A549 (cell line): ENCODE results near the gene THEMIS2.

Source experiments
- CTCF ChIP-seq: fragments of >200 bp; sonication (Bioruptor Twin); formaldehyde crosslinking; IDR thresholded peaks from 3 replicates; pipeline ENCODE4 v1.5.1; 2016
- FOSB ChIP-seq: fragments of 250-450 bp; sonication (Bioruptor Pico); IDR thresholded peaks from 2 replicates; pipeline ENCODE4 v1.5.0; 2020; ENCODE audit warnings: mild to moderate bottlenecking, moderate library complexity
- JUNB ChIP-seq: fragments of >200 bp; sonication (Bioruptor Twin); formaldehyde crosslinking; IDR thresholded peaks from 2 replicates; pipeline ENCODE4 v1.6.1; 2016
- MAFK ChIP-seq: fragments of 450-650 bp; IDR thresholded peaks from 2 replicates; pipeline ENCODE4 v1.6.1; 2014; ENCODE audit not compliant: partially characterized antibody
- PBX3 ChIP-seq: IDR thresholded peaks from 2 replicates; pipeline ENCODE4 v1.6.1; 2012
- REST ChIP-seq: fragments of 200-600 bp; sonication (generic); IDR thresholded peaks from 2 replicates; pipeline ENCODE4 v1.6.1; 2016; ENCODE audit warnings: antibody characterized with exemption, mild to moderate bottlenecking, moderate library complexity
- USF2 ChIP-seq: fragments of 450-650 bp; IDR thresholded peaks from 2 replicates; pipeline ENCODE4 v1.6.1; 2014; ENCODE audit warnings: antibody characterized with exemption

- TF ChIP-seq CTCF = no peak
- TF ChIP-seq JUNB = no peak
- no peak for TF ChIP-seq PBX3
- TF ChIP-seq MAFK = no peak
- TF ChIP-seq USF2 = no peak
- TF ChIP-seq FOSB (CRISPR knock-in tag) = no peak
- TF ChIP-seq REST = no peak
These were observed 2.6 kb upstream of the THEMIS2 start for GRCh38 chr1:27869719-27870085.
